Keratinocyte (primary cell): ENCODE data around the gene SLC9A4.

Experiments
- EZH2 ChIP-seq: IDR thresholded peaks from one replicate; pipeline ENCODE4 v1.6.1; 2012; ENCODE audit warnings: inconsistent platforms, mild to moderate bottlenecking, low read length, moderate library complexity
- TF ChIP-seq, protein P1 (sequence below), 3 experiments: IDR thresholded peaks in 1 of 3; conservative IDR thresholded peaks in 1 of 3; optimal IDR thresholded peaks in 1 of 3; 2 replicates in 2 of 3; 3 replicates in 1 of 3; pipeline versions ENCODE3 to v1.5.1; 2011; ENCODE audit warnings: low read length in 3 of 3, mild to moderate bottlenecking in 3 of 3, moderate library complexity in 2 of 3, control low read depth in 1 of 3, inconsistent platforms in 1 of 3; ENCODE audit not compliant: insufficient read depth in 2 of 3; ENCODE audit errors: extremely low read depth in 1 of 3

DNA sequence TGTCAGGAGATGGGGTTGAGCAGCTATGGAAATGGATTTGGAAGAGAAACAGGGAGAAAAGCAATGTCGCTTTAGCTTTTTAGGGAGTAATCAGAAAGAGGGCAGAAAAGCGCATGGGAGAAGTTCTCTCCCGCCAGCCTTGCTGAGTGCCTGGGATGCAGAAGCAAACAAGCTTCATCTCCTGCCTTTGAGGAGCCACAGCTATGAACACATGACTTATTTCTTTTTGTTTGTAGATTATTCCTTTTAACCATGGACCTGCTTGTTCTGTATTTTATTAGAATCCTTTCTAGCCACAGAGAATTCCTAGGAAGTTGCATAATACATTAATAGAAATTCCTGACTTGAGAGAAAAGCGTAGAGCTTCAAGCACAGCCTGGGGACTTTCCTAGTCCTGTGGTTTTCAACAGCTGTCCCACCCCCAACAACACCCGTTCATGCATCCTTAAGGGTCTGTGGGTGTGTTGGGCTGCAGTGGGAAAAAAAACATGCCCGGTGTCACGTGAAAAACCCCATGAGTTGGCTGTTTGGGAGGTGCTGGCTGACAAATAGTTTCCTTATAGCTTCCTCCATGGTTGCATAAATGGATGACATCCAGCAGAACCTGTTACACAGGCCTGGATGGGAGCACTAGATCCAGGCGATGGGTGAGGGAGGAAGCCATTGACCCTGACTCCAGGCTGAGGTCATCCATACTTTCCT, 14.9 kb downstream of the SLC9A4 start:
- TF ChIP-seq, protein P1, sequence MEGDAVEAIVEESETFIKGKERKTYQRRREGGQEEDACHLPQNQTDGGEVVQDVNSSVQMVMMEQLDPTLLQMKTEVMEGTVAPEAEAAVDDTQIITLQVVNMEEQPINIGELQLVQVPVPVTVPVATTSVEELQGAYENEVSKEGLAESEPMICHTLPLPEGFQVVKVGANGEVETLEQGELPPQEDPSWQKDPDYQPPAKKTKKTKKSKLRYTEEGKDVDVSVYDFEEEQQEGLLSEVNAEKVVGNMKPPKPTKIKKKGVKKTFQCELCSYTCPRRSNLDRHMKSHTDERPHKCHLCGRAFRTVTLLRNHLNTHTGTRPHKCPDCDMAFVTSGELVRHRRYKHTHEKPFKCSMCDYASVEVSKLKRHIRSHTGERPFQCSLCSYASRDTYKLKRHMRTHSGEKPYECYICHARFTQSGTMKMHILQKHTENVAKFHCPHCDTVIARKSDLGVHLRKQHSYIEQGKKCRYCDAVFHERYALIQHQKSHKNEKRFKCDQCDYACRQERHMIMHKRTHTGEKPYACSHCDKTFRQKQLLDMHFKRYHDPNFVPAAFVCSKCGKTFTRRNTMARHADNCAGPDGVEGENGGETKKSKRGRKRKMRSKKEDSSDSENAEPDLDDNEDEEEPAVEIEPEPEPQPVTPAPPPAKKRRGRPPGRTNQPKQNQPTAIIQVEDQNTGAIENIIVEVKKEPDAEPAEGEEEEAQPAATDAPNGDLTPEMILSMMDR (optimal IDR thresholded peaks at IDR 0.05 in 1 of 3, IDR thresholded peaks at IDR 0.05 in 1 of 3, conservative IDR thresholded peaks at IDR 0.05 in 1 of 3; ENCODE audit: extremely low read depth in 1 of 3, insufficient read depth in 2 of 3, low read length in 3 of 3): no peak
- no peak for TF ChIP-seq EZH2
